ENCODE data around the gene PLP2. TPM values are rescaled to one million over a fixed set of nuclear protein-coding genes. Genes with fewer than 3 reads are reported as not detected.

The PLP2 gene
- polyA plus RNA-seq, 1 donor (not counting 4 experiments of a cell fraction or from before 2014, with no cell fraction given): 358 TPM

DNA sequence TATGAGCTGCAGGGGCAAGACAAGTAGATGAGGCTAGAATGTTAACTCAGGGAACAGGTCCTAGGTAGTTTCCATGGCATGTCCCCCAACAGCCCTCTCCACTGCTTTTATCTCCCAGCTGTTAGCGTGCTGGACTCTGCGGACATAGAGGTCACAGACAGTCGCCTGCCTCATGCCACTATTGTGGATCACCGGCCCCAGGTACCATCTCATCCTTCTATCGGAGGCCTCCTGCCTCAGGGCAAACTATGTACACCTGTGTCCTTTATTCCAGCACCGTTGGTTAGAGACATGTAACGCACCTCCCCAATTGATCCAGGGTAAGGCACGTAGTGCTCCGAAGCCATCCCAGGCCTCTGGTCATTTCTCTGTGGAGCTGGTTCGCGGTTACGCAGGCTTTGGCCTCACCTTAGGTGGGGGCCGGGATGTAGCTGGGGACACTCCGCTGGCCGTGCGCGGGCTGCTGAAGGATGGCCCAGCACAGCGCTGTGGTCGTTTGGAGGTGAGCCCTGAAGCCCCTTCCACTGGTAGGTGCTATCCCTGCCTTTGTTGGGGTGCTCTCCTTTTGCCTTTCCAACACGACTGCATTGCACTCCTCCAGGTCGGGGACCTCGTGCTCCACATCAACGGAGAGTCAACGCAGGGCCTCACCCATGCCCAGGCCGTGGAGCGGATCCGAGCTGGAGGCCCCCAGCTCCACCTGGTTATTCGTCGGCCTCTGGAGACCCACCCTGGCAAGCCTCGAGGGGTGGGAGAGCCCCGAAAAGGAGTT lies 6.9 kb upstream of the PLP2 start:
- peaks cover 10% of the 10 kb centered on the region for H3K4me1 ChIP-seq (ENCODE audit: control insufficient read depth, extremely low read depth, insufficient read depth, low read length)
- H3K36me3 ChIP-seq (ENCODE audit: control insufficient read depth in 2 of 2, extremely low read depth in 1 of 2, insufficient read depth in 2 of 2, low read length in 2 of 2): no peaks in the 10 kb centered on the region
- no peaks in the 10 kb centered on the region for H3K79me2 ChIP-seq (ENCODE audit: control insufficient read depth, insufficient read depth, low read length)
- H4K20me1 ChIP-seq (ENCODE audit: control insufficient read depth, extremely low read depth, insufficient read depth, low read length): no peaks in the 10 kb centered on the region
- TF ChIP-seq, protein P1, sequence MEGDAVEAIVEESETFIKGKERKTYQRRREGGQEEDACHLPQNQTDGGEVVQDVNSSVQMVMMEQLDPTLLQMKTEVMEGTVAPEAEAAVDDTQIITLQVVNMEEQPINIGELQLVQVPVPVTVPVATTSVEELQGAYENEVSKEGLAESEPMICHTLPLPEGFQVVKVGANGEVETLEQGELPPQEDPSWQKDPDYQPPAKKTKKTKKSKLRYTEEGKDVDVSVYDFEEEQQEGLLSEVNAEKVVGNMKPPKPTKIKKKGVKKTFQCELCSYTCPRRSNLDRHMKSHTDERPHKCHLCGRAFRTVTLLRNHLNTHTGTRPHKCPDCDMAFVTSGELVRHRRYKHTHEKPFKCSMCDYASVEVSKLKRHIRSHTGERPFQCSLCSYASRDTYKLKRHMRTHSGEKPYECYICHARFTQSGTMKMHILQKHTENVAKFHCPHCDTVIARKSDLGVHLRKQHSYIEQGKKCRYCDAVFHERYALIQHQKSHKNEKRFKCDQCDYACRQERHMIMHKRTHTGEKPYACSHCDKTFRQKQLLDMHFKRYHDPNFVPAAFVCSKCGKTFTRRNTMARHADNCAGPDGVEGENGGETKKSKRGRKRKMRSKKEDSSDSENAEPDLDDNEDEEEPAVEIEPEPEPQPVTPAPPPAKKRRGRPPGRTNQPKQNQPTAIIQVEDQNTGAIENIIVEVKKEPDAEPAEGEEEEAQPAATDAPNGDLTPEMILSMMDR (optimal IDR thresholded peaks at IDR 0.05 in 1 of 3, IDR thresholded peaks at IDR 0.05 in 1 of 3, conservative IDR thresholded peaks at IDR 0.05 in 1 of 3; ENCODE audit: extremely low read depth in 1 of 3, insufficient read depth in 2 of 3, low read length in 3 of 3): no peak
- TF ChIP-seq EZH2 (IDR thresholded peaks at IDR 0.05; ENCODE audit: low read length): no peak
- H3K4me2 ChIP-seq (ENCODE audit: control insufficient read depth, extremely low read depth, insufficient read depth, low read depth, low read length): peak overlapping the region; percentile 59
- dilution Hi-C loops (cut with MboI; ENCODE audit: extremely low pct_ligation_motif_present, low sequenced_read_pairs): no loop called here
- no peaks in the 10 kb centered on the region for H3K27me3 ChIP-seq (ENCODE audit: control insufficient read depth, extremely low read depth, insufficient read depth, low read length)
- no peak overlapping the region for H2AFZ ChIP-seq (ENCODE audit: control insufficient read depth, low read length)
- H3K9me1 ChIP-seq (ENCODE audit: control insufficient read depth, extremely low read depth, insufficient read depth, low read length): no peaks in the 10 kb centered on the region
- H3K9ac ChIP-seq (ENCODE audit: control insufficient read depth, extremely low read depth, insufficient read depth, low read length): no peak overlapping the region
- FAIRE-seq: no peak
- DNase-seq (ENCODE audit: low read depth, low spot score): no peak
- no peak overlapping the region for H3K4me3 ChIP-seq (ENCODE audit: control insufficient read depth in 2 of 3, extremely low read depth in 1 of 3, insufficient read depth in 2 of 3, low read depth in 1 of 3, low read length in 3 of 3)
- no peaks in the 10 kb centered on the region for H3K9me3 ChIP-seq (ENCODE audit: control insufficient read depth, low read depth, low read length)
- no peak overlapping the region for H3K27ac ChIP-seq (ENCODE audit: control insufficient read depth, insufficient read depth, low read length)

DNA sequence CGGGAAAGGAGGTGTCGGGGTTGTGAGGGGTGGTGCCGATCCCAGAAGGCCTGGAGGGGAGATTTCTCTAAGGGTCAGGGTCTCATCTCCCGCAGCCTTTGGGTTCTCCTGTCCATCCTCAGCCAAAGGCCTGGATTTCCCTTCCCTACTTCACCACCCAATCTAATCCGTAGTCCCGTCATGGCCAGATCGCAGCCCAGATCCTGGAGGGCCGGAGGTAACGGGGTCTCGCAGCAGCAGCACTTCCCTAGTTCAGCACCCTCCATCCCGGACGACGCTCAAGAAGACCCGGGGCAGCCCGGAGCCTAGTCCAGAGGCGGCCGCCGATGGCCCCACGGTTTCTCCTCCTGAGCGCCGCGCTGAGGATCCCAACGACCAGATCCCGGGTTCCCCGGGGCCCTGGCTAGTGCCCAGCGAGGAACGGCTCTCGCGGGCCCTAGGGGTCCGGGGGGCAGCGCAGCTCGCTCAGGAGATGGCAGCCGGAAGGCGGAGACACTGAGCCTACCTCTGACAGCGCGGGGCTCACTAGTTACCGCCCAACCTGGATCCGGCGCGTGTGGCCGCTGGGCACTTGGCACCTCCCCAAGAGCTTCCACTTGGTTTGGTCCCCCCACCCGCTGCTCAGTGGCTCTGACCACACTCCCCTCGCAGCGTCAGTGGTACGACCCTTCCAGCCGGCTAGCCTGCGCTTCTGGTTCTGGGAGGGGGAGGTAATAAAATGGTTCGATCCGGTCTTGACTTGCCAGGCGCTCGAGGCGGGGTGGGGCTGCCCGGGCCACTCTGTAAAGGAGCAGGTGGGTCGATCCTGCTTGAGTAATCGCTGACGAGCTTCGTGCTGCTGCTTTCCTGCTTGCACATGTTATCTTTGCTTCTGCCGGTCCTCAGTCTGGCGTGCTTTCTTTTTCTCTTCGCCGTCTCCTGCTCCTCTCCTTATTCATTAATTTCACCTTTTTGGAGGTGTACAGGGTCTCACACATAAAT lies 5.5 kb upstream of the PLP2 start:
- H3K9ac ChIP-seq (ENCODE audit: control insufficient read depth, extremely low read depth, insufficient read depth, low read length): peak overlapping the region; percentile 88
- H3K27me3 ChIP-seq (ENCODE audit: control insufficient read depth, extremely low read depth, insufficient read depth, low read length): no peaks in the 10 kb centered on the region

More for the DNA sequence above, 5.5 kb upstream of the PLP2 start:
- H3K9me1 ChIP-seq (ENCODE audit: control insufficient read depth, extremely low read depth, insufficient read depth, low read length): no peaks in the 10 kb centered on the region
- dilution Hi-C loops (cut with MboI; ENCODE audit: extremely low pct_ligation_motif_present, low sequenced_read_pairs): no loop called here
- DNase-seq (ENCODE audit: low read depth, low spot score) (peak; percentile 71), FAIRE-seq (peak; percentile 32)
- peak overlapping the region; percentile 83 for H3K4me2 ChIP-seq (ENCODE audit: control insufficient read depth, extremely low read depth, insufficient read depth, low read depth, low read length)
- no peaks in the 10 kb centered on the region for H4K20me1 ChIP-seq (ENCODE audit: control insufficient read depth, extremely low read depth, insufficient read depth, low read length)
- no peaks in the 10 kb centered on the region for H3K9me3 ChIP-seq (ENCODE audit: control insufficient read depth, low read depth, low read length)
- H3K4me3 ChIP-seq (ENCODE audit: control insufficient read depth in 2 of 3, extremely low read depth in 1 of 3, insufficient read depth in 2 of 3, low read depth in 1 of 3, low read length in 3 of 3): peak overlapping the region; percentile 4 to 77 (median 43)
- TF ChIP-seq, protein P1 (optimal IDR thresholded peaks at IDR 0.05 in 1 of 3, IDR thresholded peaks at IDR 0.05 in 1 of 3, conservative IDR thresholded peaks at IDR 0.05 in 1 of 3; ENCODE audit: extremely low read depth in 1 of 3, insufficient read depth in 2 of 3, low read length in 3 of 3): peak in 1 of 3 experiments; percentile 55
- TF ChIP-seq EZH2 (IDR thresholded peaks at IDR 0.05; ENCODE audit: low read length): no peak
- peak overlapping the region; percentile 95 for H3K27ac ChIP-seq (ENCODE audit: control insufficient read depth, insufficient read depth, low read length)
- no peaks in the 10 kb centered on the region for H3K36me3 ChIP-seq (ENCODE audit: control insufficient read depth in 2 of 2, extremely low read depth in 1 of 2, insufficient read depth in 2 of 2, low read length in 2 of 2)
- H3K79me2 ChIP-seq (ENCODE audit: control insufficient read depth, insufficient read depth, low read length): no peaks in the 10 kb centered on the region
- peaks cover 10% of the 10 kb centered on the region for H3K4me1 ChIP-seq (ENCODE audit: control insufficient read depth, extremely low read depth, insufficient read depth, low read length)
- H2AFZ ChIP-seq (ENCODE audit: control insufficient read depth, low read length): no peak overlapping the region

Measured in keratinocyte (primary cell).